Measurements from ENCODE around the gene DNAI1.
"Not testable (repeated sequence)": the region's sequence is repeated elsewhere in the genome, so short reads cannot be mapped to it uniquely, and the experiment has no call there.

The DNAI1 gene

GRCh38 chr9:34451135-34451534 is 7.5 kb upstream of the DNAI1 start:
- DNase-seq = no peak

GRCh38 chr9:34451545-34451944 is 7.1 kb upstream of the DNAI1 start:
- no peak for DNase-seq

GRCh38 chr9:34452568-34452967 is 6.0 kb upstream of the DNAI1 start:
- no peak for DNase-seq

- no peak for DNase-seq
These were observed 4.0 kb upstream of the DNAI1 start for GRCh38 chr9:34454571-34455065.

- no peak for DNase-seq
These were observed 2.5 kb upstream of the DNAI1 start for GRCh38 chr9:34456151-34456550.

- DNase-seq = no peak
These were observed 1.9 kb upstream of the DNAI1 start for GRCh38 chr9:34456746-34457145.

- DNase-seq = no peak
These were observed 1.2 kb upstream of the DNAI1 start for GRCh38 chr9:34457266-34458012.

GRCh38 chr9:34458959-34459340 is 345 bp downstream of the DNAI1 start:
- no peak for DNase-seq

- no peak for DNase-seq
These were observed 751 bp downstream of the DNAI1 start for GRCh38 chr9:34459356-34459755.

GRCh38 chr9:34459941-34460340 is 1.3 kb downstream of the DNAI1 start:
- DNase-seq = no peak

- no peak for DNase-seq
These were observed 4.7 kb downstream of the DNAI1 start for GRCh38 chr9:34463098-34463900.

- no peak for DNase-seq
These were observed 5.3 kb downstream of the DNAI1 start for GRCh38 chr9:34463901-34464232.

GRCh38 chr9:34464571-34464970 is 6.0 kb downstream of the DNAI1 start:
- DNase-seq = no peak

- no peak for DNase-seq
These were observed 6.9 kb downstream of the DNAI1 start for GRCh38 chr9:34465468-34465867.

GRCh38 chr9:34475097-34475496 is 16.5 kb downstream of the DNAI1 start:
- peak; percentile 80 for DNase-seq

- no peak for DNase-seq
These were observed 18.9 kb downstream of the DNAI1 start for GRCh38 chr9:34477541-34477940.

GRCh38 chr9:34479431-34479866 is 20.8 kb downstream of the DNAI1 start:
- DNase-seq = no peak

GRCh38 chr9:34481620-34482019 is 23.0 kb downstream of the DNAI1 start:
- DNase-seq = not testable (repeated sequence)

- not testable (repeated sequence) for DNase-seq
These were observed 24.1 kb downstream of the DNAI1 start for GRCh38 chr9:34482746-34483145.

- no peak for DNase-seq
These were observed 26.1 kb downstream of the DNAI1 start for GRCh38 chr9:34484678-34485077.

GRCh38 chr9:34485822-34486221 is 27.2 kb downstream of the DNAI1 start:
- DNase-seq = no peak

GRCh38 chr9:34486572-34486971 is 28.0 kb downstream of the DNAI1 start:
- no peak for DNase-seq

- DNase-seq = no peak
These were observed 31.8 kb downstream of the DNAI1 start for GRCh38 chr9:34490360-34490759.

- DNase-seq = no peak
These were observed 32.2 kb downstream of the DNAI1 start for GRCh38 chr9:34490760-34491159.
